Activated CD4-positive, alpha-beta memory T cell treated with anti-CD3 and anti-CD28 coated beads, Interleukin-2, amount 10 ng/mL, durations not matched to agents 7 days and 5 days (primary cell): ENCODE data around the gene STAM. TPM values are rescaled to one million over a fixed set of nuclear protein-coding genes. Genes with fewer than 3 reads are reported as not detected.
"Not testable (repeated sequence)": the region's sequence is repeated elsewhere in the genome, so short reads cannot be mapped to it uniquely, and the experiment has no call there.

ENCODE experiments used
- CTCF ChIA-PET: fragments of 350-600 bp; sonication (Branson Sonifier 250); formaldehyde crosslinking; loops from one replicate; lab custom pipeline; 2021; ENCODE audit warnings: antibody characterized with exemption, inconsistent platforms; lab: Charles Lee
- POLR2A ChIA-PET: fragments of 350-600 bp; sonication (Branson Sonifier 250); formaldehyde crosslinking; loops from one replicate; lab custom pipeline; 2021; ENCODE audit warnings: antibody characterized with exemption; lab: Charles Lee
- DNase-seq: peaks from one replicate; pipeline ENCODE4 v3.0.0-alpha.2; 2020
- H3K27ac Mint-ChIP-seq: one replicate; pipeline ENCODE4 v1.8.0; 2021; ENCODE audit warnings: mild to moderate bottlenecking, mixed read lengths
- H3K27me3 Mint-ChIP-seq: one replicate; pipeline ENCODE4 v1.8.0; 2021; ENCODE audit warnings: mixed read lengths
- H3K36me3 Mint-ChIP-seq: one replicate; pipeline ENCODE4 v1.8.0; 2021; ENCODE audit warnings: low read depth, mixed read lengths
- H3K4me1 Mint-ChIP-seq: one replicate; pipeline ENCODE4 v1.8.0; 2021; ENCODE audit warnings: mixed read lengths
- H3K4me3 Mint-ChIP-seq: one replicate; pipeline ENCODE4 v1.8.0; 2021; ENCODE audit warnings: mild to moderate bottlenecking, mixed read lengths
- H3K9me3 Mint-ChIP-seq: one replicate; pipeline ENCODE4 v1.8.0; 2021; ENCODE audit warnings: mixed read lengths
- total RNA-seq, 2 experiments: library from RNA; stranded (reverse); gene quantifications; one replicate each; pipeline ENCODE4 v1.2.3, GENCODE V29; 2021

Gene STAM
- total RNA-seq, 2 experiments from 2014 or later = 39.8 to 39.9 TPM

GRCh38 chr10:17624996-17625395, 19.0 kb upstream of the STAM start:
- POLR2A ChIA-PET = no interaction called here
- Mint-ChIP-seq H3K4me1 (no peaks in the 10 kb centered on the region), H3K36me3 (no peaks in the 10 kb centered on the region), H3K27me3 (peaks cover 25% of the 10 kb centered on the region), H3K27ac (no peak overlapping the region), H3K4me3 (no peak overlapping the region), H3K9me3 (no peaks in the 10 kb centered on the region)
- CTCF ChIA-PET = no interaction called here
- no peak for DNase-seq

DNA sequence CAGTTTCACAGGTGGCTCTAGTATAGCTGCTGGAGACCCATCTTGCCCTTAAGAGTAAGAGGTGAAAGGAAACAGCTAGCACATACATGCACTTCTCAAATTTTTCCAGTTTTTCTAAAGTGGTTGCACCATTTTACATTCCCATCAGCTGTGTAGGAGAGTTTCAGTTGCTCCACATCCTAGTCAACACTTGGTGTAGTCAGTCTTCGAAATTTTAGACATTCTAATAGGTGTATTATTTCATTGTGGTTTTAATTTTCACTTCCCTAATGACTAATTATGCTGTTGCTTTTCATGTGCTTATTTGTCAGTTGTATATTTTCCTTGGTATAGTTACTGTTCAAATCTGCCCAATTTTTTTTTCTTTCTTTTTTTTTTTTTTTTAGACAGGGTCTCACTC, 17.3 kb upstream of the STAM start:
- no peaks in the 10 kb centered on the region for H3K36me3 Mint-ChIP-seq
- POLR2A ChIA-PET = interaction anchor here (0.6 to 2.1 kb wide), 4 partner anchors 17 to 449 kb away, joined by 3 to 5 read pairs (median 3); partner anchors contain the start of gene STAM

GRCh38 chr10:17632590-17632989, 11.4 kb upstream of the STAM start:
- not testable (repeated sequence) for H3K27me3 Mint-ChIP-seq, H3K4me3 Mint-ChIP-seq, H3K36me3 Mint-ChIP-seq, H3K27ac Mint-ChIP-seq, DNase-seq, H3K4me1 Mint-ChIP-seq, H3K9me3 Mint-ChIP-seq
- POLR2A ChIA-PET = interaction anchor here (3.5 kb wide), 1 partner anchor 12 kb away, joined by 21 read pairs; the partner anchor contains the start of gene STAM
- CTCF ChIA-PET = interaction anchor here (0.7 to 1.1 kb wide), 2 partner anchors 12 to 104 kb away, joined by 3 read pairs; no protein-coding TSS in a partner anchor

More for the DNA sequence above, 17.3 kb upstream of the STAM start:
- Mint-ChIP-seq H3K4me3 (no peak overlapping the region), H3K27me3 (peaks cover 23% of the 10 kb centered on the region), H3K27ac (no peak overlapping the region), H3K9me3 (no peaks in the 10 kb centered on the region), H3K4me1 (no peaks in the 10 kb centered on the region)
- DNase-seq = no peak
- CTCF ChIA-PET = interaction anchor here (1.1 kb wide), 1 partner anchor 110 kb away, joined by 4 read pairs; no protein-coding TSS in a partner anchor

DNA sequence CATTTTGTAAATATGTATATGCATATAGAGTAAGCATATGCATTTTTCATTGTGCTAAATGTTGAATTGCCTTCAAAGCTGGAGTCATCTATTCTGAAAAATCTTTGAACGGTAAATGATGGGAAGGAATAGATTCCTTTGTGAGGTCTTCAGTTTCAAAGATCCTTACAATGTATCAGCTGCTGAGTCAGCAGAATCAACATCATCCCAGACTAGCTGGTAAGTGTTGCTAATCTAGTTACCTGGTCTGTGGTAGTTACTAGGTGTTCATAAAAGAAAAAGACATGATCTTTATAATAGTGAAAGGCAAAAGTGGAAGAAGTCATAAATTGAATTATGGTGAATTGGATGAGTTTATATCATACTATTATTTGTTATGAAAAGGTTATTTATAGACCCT, 10.6 kb upstream of the STAM start:
- POLR2A ChIA-PET = interaction anchor here (3.5 kb wide), 1 partner anchor 11 kb away, joined by 21 read pairs; the partner anchor contains the start of gene STAM
- no peaks in the 10 kb centered on the region for H3K9me3 Mint-ChIP-seq
- no peak for DNase-seq
- H3K4me3 Mint-ChIP-seq = no peak overlapping the region
- no peak overlapping the region for H3K27ac Mint-ChIP-seq
- H3K27me3 Mint-ChIP-seq = peaks cover 7% of the 10 kb centered on the region
- no peaks in the 10 kb centered on the region for H3K36me3 Mint-ChIP-seq
- no peaks in the 10 kb centered on the region for H3K4me1 Mint-ChIP-seq
- CTCF ChIA-PET = interaction anchor here (1.1 kb wide), 1 partner anchor 104 kb away, joined by 3 read pairs; no protein-coding TSS in a partner anchor

DNA sequence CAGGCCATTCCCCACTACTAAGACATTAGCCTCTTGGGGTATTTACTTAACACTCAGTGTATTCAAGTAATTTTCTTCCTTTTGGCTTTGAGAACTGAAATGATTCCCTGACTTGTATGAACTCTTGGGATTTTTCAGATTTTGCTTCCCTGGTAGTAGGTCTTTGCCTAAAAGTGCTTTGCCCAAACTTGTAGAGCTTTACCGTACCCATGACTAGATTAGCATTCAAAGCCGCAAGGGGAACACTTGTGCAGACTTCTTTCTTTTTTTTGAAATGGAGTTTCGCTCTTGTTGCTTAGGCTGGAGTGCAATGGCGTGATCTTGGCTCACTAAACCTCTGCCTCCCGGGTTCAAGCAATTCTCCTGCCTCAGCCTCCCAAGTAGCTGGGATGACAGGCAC, 6.1 kb upstream of the STAM start:
- Mint-ChIP-seq H3K36me3 (no peaks in the 10 kb centered on the region), H3K27ac (no peak overlapping the region), H3K9me3 (no peaks in the 10 kb centered on the region), H3K27me3 (peaks cover 7% of the 10 kb centered on the region), H3K4me3 (no peak overlapping the region), H3K4me1 (peaks cover 15% of the 10 kb centered on the region)
- ChIA-PET CTCF (interaction anchor here (1.0 kb wide), 1 partner anchor 22 kb away, joined by 3 read pairs; no protein-coding TSS in a partner anchor), POLR2A (no interaction called here)
- DNase-seq = no peak

DNA sequence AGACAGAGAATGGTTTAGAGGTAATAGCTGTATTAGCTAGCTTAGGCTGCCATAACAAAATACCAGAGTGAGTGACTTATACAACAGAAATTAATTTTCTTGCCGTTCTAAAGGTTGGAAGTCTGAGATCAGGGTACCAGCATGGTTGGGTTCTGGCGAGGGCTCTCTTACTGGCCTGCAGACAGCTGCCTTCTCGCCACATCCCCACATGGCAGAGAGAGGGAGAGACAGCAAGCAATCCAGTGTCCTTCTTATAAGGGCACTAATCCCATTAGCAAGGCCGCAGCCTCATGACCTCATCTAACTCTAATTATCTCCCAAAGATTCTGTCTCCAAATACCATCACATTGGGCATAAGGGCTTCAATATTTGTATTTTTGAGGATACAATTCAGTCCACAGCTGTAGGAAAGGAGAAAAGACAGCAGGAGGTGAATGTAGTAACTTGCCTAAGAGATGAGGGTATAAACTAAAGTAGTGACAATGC, 3.6 kb upstream of the STAM start:
- ChIA-PET CTCF (interaction anchor here (1.5 kb wide), 1 partner anchor 17 kb away, joined by 5 read pairs; no protein-coding TSS in a partner anchor), POLR2A (no interaction called here)
- Mint-ChIP-seq H3K9me3 (no peaks in the 10 kb centered on the region), H3K4me3 (no peak overlapping the region), H3K27ac (no peak overlapping the region), H3K36me3 (peaks cover 11% of the 10 kb centered on the region), H3K27me3 (peaks cover 4% of the 10 kb centered on the region), H3K4me1 (peaks cover 26% of the 10 kb centered on the region)
- no peak for DNase-seq

- H3K27me3 Mint-ChIP-seq = no peaks in the 10 kb centered on the region
- ChIA-PET CTCF (interaction anchor here (0.6 to 2.7 kb wide), 9 partner anchors 11 to 214 kb away, joined by 3 to 11 read pairs (median 4); partner anchors contain the start of gene HACD1), POLR2A (interaction anchor here (0.8 to 6.8 kb wide), 32 partner anchors 9 to 1784 kb away, joined by 3 to 237 read pairs (median 9); partner anchors contain the start of genes ARL5B, HACD1, MINDY3 and RSU1)
- H3K27ac Mint-ChIP-seq = peak overlapping the region; percentile 98
- no peak for DNase-seq
- peak overlapping the region; percentile 100 for H3K4me3 Mint-ChIP-seq
- H3K9me3 Mint-ChIP-seq = peaks cover 5% of the 10 kb centered on the region
- H3K4me1 Mint-ChIP-seq = peaks cover 53% of the 10 kb centered on the region
- H3K36me3 Mint-ChIP-seq = peaks cover 35% of the 10 kb centered on the region
Observed at GRCh38 chr10:17643339-17643754, 604 bp upstream of the STAM start.

DNA sequence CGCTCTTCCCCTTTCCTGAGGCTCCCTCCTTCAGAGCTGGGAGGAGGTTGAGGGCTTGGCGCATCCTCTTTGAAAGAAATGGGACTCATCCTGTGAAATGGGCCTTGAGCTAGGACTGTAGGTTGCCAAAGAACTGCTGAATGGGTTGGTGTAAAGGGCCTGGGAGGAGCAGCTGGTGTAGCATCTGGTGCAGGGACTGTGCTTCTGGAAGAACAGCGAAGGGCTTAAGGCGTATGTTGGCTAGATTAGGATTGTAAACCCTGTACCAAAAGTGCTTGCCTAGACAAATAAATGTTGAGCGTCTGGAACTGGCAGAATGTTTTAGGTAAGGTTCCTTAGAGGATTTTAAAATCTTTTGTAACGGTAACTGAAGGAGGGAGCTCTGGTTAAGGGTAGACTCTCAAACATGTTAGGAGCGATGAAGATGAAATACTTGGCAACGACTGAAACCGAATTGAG, 563 bp downstream of the STAM start:
- Mint-ChIP-seq H3K4me1 (peaks cover 64% of the 10 kb centered on the region), H3K4me3 (peak overlapping the region; percentile 100), H3K9me3 (peaks cover 5% of the 10 kb centered on the region), H3K27me3 (no peaks in the 10 kb centered on the region), H3K36me3 (peaks cover 46% of the 10 kb centered on the region), H3K27ac (peak overlapping the region; percentile 98)
- no peak for DNase-seq
- POLR2A ChIA-PET = interaction anchor here (0.6 to 6.8 kb wide), 34 partner anchors 11 to 1785 kb away, joined by 3 to 237 read pairs (median 9); partner anchors contain the start of genes ARL5B, HACD1, MINDY3 and RSU1
- CTCF ChIA-PET = interaction anchor here (0.6 to 2.7 kb wide), 8 partner anchors 10 to 99 kb away, joined by 3 to 11 read pairs (median 6); no protein-coding TSS in a partner anchor

- peaks cover 58% of the 10 kb centered on the region for H3K36me3 Mint-ChIP-seq
- ChIA-PET POLR2A (interaction anchor here (1.3 to 6.8 kb wide), 13 partner anchors 10 to 1004 kb away, joined by 4 to 237 read pairs (median 15); partner anchors contain the start of gene HACD1), CTCF (interaction anchor here (2.7 kb wide), 1 partner anchor 9 kb away, joined by 11 read pairs; no protein-coding TSS in a partner anchor)
- H3K4me1 Mint-ChIP-seq = peaks cover 74% of the 10 kb centered on the region
- no peaks in the 10 kb centered on the region for H3K27me3 Mint-ChIP-seq
- H3K9me3 Mint-ChIP-seq = peaks cover 7% of the 10 kb centered on the region
- H3K27ac Mint-ChIP-seq = peak overlapping the region; percentile 98
- peak overlapping the region; percentile 100 for H3K4me3 Mint-ChIP-seq
- DNase-seq = peak; percentile 31
Observed at GRCh38 chr10:17645621-17646345, 1.8 kb downstream of the STAM start.

GRCh38 chr10:17647326-17647725, 3.4 kb downstream of the STAM start:
- no peak for DNase-seq
- H3K4me3 Mint-ChIP-seq = peak overlapping the region; percentile 51
- no peaks in the 10 kb centered on the region for H3K27me3 Mint-ChIP-seq
- ChIA-PET POLR2A (interaction anchor here (0.6 to 6.8 kb wide), 8 partner anchors 9 to 418 kb away, joined by 3 to 237 read pairs (median 9); partner anchors contain the start of gene HACD1), CTCF (interaction anchor here (0.9 to 1.8 kb wide), 3 partner anchors 15 to 219 kb away, joined by 3 to 8 read pairs (median 3); no protein-coding TSS in a partner anchor)
- peaks cover 72% of the 10 kb centered on the region for H3K36me3 Mint-ChIP-seq
- H3K4me1 Mint-ChIP-seq = peaks cover 80% of the 10 kb centered on the region
- H3K9me3 Mint-ChIP-seq = peaks cover 10% of the 10 kb centered on the region
- peak overlapping the region; percentile 93 for H3K27ac Mint-ChIP-seq

DNA sequence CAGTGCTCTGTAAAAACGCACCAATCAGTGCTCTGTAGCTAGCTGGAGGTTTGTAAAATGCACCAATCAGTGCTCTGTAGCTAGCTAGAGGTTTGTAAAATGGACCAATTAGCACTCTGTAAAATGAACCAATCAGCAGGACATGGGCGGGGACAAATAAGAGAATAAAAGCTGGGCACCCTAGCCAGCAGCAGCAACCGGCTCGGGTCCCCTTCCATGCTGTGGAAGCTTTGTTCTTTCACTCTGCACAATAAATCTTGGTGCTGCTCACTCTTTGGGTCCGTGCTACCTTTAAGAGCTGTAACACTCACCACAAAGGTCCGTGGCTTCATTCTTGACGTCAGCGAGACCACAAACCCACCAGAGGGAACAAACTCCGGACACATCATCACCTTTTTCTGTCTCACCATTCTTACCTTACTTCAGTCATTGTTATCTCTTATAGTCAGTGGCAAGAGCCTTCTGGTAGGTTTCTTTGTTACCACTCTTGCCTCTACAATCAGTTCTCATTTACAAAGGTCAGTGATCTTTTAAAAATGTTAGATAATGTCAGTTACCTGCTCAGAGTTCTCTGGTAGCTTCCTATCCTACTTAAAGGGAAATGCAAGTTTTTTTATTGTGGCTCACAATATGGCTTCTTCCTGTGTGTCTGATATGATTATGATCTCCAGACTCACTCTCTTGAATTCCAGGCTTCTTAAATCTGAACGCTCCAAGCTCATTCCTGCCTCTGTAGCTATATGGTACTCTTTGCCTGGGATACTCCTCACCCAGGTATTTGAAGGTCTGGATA, 4.5 kb downstream of the STAM start:
- peak; percentile 80 for DNase-seq
- Mint-ChIP-seq H3K36me3 (peaks cover 81% of the 10 kb centered on the region), H3K27ac (peak overlapping the region; percentile 93), H3K4me1 (peaks cover 74% of the 10 kb centered on the region), H3K4me3 (peak overlapping the region; percentile 67), H3K27me3 (no peaks in the 10 kb centered on the region), H3K9me3 (peaks cover 14% of the 10 kb centered on the region)
- ChIA-PET POLR2A (interaction anchor here (0.6 to 6.8 kb wide), 11 partner anchors 8 to 831 kb away, joined by 3 to 237 read pairs (median 4); partner anchors contain the start of genes HACD1 and RSU1), CTCF (interaction anchor here (1.2 to 1.8 kb wide), 2 partner anchors 14 to 42 kb away, joined by 3 to 8 read pairs; no protein-coding TSS in a partner anchor)
